ENCODE measurements around the gene NFATC1.

The NFATC1 gene

GRCh38 chr18:79472946-79473345 lies 77.2 kb downstream of the NFATC1 start:
- no peak for DNase-seq (ENCODE audit: extremely low spot score)
- POLR2A ChIA-PET = no interaction called here
- CTCF ChIA-PET = interaction anchor here (1.8 kb wide), 1 partner anchor 92 kb away, joined by 4 read pairs; no protein-coding TSS in a partner anchor
- TF ChIP-seq CTCF (IDR thresholded peaks at IDR 0.05; ENCODE audit: control extremely low read depth, extremely low read depth, low read depth, missing control alignments) = no peak

DNA sequence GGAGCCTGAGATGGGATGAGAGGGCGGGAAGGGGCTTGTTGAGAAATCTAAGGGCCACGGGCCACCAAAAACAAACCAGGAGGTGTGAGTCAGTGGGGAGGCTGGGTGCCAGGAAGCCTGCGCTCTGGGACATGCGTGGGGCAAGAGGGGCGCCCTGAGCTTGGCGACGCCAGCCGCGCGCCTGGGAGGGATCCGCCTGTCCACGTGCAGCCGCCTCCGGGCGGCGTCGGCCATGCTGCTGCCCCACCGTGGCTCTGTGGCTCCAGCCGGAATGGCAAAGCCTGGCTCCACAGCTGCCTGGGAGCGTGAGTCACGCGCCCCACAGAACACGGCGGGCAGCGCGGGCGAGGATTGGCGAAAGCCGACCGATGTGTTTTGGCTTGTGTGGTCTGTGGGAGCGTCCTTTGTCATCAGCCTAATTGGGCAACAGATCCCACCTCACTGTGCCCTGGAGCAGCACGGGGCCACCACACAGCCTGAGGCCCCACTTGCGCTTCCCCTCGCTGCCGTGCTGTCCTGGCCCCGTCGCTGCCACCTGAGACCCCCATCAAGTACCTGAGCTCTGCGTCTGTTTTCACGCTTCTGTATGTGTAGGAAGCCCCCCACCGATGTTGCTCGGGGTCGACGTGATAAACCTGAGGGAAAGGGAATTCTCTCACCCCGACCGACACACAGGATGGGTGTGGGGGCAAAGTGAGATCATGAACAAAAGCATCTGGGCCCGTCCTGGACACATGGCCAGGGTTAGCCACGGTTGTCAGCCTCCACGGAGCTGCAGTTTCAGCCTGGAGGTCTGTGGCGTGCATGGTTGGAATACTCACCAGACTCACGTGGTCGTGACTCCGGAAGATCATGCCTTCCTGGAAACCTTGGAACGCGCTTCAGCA lies 80.5 kb downstream of the NFATC1 start:
- no peak for DNase-seq (ENCODE audit: extremely low spot score)
- POLR2A ChIA-PET = no interaction called here
- no peak for TF ChIP-seq CTCF (IDR thresholded peaks at IDR 0.05; ENCODE audit: control extremely low read depth, extremely low read depth, low read depth, missing control alignments)
- CTCF ChIA-PET = no interaction called here

DNA sequence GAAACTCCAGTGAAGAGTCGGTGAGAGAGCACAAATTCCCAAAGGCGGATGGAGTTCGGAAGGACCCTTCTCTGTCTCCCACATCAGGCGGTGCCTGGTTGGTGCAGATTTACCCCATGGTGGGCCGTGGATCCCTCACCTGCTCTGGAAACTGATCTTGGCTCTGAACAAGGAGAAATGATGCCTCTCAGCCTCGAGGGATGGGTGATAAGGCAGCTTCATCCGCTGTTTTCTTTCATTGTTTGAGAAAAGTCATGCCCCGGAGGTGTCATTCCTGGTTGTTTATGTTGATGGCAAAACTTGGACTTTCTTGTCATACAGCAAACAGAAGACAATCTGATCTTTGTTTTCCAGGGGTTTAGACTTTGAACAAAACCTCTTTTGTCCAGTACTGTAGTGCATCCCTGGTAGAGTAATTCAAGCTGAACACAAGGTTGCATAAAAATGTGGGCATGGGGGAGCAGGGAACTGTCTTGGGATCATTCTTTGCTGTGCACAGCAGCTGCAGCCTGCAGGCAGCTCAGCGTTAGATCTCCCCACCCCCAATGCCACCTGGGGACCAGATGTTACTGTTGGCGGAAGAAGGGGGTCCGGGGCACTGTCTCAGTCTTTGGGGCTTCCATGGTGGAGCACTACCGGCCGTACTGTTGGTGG lies 81.3 kb downstream of the NFATC1 start:
- TF ChIP-seq CTCF (IDR thresholded peaks at IDR 0.05; ENCODE audit: control extremely low read depth, extremely low read depth, low read depth, missing control alignments) = no peak
- POLR2A ChIA-PET = no interaction called here
- CTCF ChIA-PET = no interaction called here
- no peak for DNase-seq (ENCODE audit: extremely low spot score)

- CTCF ChIA-PET = no interaction called here
- TF ChIP-seq CTCF (IDR thresholded peaks at IDR 0.05; ENCODE audit: control extremely low read depth, extremely low read depth, low read depth, missing control alignments) = no peak
- POLR2A ChIA-PET = no interaction called here
- DNase-seq (ENCODE audit: extremely low spot score) = no peak
Measured at GRCh38 chr18:79477711-79478483, 82.2 kb downstream of the NFATC1 start.

DNA sequence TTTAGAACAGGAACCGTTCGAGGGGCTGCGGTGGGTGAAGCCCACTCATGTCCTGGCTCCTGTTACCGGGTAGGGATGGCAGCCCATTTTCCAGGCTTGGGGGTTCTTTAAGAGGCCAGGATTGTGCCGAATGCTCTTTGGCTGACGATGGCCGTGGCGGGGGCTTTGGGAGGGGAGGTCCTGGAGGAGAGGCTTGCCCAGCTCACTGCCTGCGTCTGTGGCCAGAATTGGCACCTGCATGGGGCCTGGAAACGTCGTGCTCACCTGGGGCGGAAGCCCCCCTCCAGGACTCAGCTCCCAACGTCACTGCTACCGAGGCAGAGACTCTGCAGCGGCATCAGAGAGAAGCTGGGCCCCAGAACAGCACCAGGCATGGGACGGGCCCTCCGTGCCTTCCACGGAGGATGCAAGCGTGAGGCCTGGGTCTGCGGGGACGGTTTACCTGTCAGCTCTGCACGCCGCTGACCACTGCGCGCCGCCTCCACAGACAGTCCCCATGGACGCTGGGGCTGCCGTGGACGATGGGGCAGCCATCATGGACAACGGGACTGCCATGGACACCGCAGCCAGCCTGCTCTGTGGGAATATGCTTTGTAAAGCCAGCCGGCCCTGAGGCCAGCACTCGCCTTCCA lies 82.9 kb downstream of the NFATC1 start:
- ChIA-PET POLR2A (no interaction called here), CTCF (no interaction called here)
- TF ChIP-seq CTCF (IDR thresholded peaks at IDR 0.05; ENCODE audit: control extremely low read depth, extremely low read depth, low read depth, missing control alignments) = no peak
- DNase-seq (ENCODE audit: extremely low spot score) = no peak

DNA sequence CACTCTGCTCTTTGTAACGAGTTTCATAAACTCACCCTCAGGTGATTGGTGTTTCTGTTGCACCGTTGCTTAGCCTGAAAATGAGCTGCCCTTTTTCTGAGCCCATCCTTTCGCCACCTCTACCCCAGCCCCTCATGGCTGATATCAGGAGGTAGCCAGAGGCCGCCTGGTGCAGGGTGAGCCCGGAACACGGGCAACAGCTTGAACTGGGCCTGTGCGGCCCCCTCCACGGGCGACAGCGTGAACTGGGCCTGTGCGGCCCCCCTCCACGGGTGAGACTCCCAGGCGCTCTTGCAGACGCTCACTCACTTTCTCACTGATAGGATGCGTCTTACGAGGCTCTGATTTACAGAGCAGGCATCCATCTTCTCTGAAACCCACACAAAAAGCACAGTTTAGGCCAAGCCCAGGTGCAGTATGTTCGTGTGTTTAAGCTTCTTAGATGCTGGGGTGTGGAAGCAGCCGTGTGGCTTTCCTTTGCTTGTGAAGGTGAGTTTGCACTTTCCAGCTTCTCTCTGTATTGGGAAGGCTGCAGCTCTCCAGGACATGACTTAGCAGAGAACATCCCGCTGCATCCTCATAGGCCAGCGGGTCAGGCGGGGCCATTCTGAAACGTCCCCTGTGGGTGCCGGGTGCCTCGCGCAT lies 83.5 kb downstream of the NFATC1 start:
- no peak for TF ChIP-seq CTCF (IDR thresholded peaks at IDR 0.05; ENCODE audit: control extremely low read depth, extremely low read depth, low read depth, missing control alignments)
- ChIA-PET CTCF (no interaction called here), POLR2A (no interaction called here)
- no peak for DNase-seq (ENCODE audit: extremely low spot score)

All from GM10248 (cell line).